Peyer's patch (tissue), 4 donors: ENCODE measurements around the gene HHIPL1.

ENCODE experiments used
- POLR2A ChIP-seq, 2 donors: fragments of 450-650 bp; IDR thresholded peaks; one replicate each; pipeline ENCODE4 v1.5.1; 2017; ENCODE audit warnings: antibody characterized with exemption in 2 of 2, mild to moderate bottlenecking in 2 of 2, moderate library complexity in 2 of 2
- TF ChIP-seq, protein P1 (sequence below), 6 experiments: fragments of 450-650 bp in 4 of 6; fragments of 200-600 bp in 2 of 6; sonication (generic) in 1 of 6; IDR thresholded peaks; one replicate each; pipeline ENCODE4 v1.5.1; 2017 to 2019; ENCODE audit warnings: antibody characterized with exemption in 6 of 6, mild to moderate bottlenecking in 3 of 6, moderate library complexity in 1 of 6

DNA sequence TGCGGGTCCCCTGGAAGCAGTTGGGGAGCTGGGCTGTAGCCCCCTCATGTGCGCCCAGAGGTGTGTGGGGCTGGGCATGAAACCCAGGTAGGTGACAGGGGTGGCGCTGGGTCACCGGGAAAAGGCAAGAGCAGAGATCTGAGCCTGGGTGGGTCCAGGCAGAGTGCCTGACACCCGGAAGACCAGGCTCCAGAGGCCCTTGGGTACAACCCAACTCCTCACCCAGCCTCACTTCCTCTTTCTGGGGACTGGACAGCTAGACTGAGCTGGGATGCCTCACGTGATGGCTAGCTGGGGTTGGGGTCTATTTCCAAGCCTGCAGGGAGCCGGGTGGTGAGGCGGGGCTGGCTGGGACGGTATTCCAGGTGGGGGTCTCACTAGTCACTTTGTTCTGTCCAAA lies 22.9 kb downstream of the HHIPL1 start:
- TF ChIP-seq, protein P1, sequence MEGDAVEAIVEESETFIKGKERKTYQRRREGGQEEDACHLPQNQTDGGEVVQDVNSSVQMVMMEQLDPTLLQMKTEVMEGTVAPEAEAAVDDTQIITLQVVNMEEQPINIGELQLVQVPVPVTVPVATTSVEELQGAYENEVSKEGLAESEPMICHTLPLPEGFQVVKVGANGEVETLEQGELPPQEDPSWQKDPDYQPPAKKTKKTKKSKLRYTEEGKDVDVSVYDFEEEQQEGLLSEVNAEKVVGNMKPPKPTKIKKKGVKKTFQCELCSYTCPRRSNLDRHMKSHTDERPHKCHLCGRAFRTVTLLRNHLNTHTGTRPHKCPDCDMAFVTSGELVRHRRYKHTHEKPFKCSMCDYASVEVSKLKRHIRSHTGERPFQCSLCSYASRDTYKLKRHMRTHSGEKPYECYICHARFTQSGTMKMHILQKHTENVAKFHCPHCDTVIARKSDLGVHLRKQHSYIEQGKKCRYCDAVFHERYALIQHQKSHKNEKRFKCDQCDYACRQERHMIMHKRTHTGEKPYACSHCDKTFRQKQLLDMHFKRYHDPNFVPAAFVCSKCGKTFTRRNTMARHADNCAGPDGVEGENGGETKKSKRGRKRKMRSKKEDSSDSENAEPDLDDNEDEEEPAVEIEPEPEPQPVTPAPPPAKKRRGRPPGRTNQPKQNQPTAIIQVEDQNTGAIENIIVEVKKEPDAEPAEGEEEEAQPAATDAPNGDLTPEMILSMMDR (IDR thresholded peaks at IDR 0.05) = no peak
- no peak for TF ChIP-seq POLR2A (IDR thresholded peaks at IDR 0.05)
